GM12801 (cell line): ENCODE results near the gene FAM53A.

Source experiments
- TF ChIP-seq, protein P1 (sequence below): IDR thresholded peaks from one replicate; pipeline ENCODE4 v1.5.1; 2011; ENCODE audit warnings: control low read depth; ENCODE audit not compliant: insufficient read length; ENCODE audit errors: extremely low read depth

FAM53A gene

DNA sequence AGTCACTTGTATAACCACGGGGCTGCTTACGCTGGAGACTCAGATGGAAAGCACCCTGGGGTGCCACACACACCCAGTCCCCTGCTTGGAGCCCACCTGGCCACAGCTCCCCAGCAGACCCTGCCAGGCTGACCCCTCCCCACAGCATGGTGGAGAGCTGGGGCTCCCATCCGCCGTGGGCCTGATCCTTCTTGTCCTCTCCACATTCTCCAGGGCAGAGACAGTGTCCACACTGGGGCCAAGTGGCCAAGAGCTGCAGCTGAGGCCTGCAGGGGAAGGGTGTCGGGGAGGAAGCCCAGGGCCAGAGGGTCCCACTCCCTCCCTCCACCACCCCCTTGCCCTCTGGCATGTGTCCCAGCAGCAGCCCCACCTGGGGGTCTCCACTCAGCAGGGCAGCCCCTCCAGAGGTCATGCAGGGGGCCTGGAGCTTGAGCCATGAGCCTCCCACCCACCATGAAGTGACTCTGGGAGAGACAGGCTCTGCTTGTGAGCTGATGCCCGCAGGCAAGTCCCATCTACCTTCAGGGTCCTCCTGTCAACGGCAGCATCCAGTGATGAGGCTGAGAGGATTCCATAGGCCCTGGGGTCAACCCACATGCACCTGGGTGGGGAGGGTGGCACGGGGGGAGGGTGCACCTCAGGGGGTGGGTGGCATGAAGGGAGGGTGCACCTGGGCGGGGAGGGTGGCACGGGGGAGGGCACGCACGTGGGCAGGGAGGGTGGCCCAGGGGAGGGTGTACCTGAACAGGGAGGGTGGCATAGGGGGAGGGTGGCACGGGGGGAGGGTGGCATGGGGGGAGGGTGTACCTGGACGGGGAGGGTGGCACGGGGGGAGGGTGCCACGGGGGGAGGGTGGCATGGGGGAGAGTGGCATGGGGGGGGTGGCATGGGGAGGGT lies 56.4 kb downstream of the FAM53A start:
- TF ChIP-seq, protein P1, sequence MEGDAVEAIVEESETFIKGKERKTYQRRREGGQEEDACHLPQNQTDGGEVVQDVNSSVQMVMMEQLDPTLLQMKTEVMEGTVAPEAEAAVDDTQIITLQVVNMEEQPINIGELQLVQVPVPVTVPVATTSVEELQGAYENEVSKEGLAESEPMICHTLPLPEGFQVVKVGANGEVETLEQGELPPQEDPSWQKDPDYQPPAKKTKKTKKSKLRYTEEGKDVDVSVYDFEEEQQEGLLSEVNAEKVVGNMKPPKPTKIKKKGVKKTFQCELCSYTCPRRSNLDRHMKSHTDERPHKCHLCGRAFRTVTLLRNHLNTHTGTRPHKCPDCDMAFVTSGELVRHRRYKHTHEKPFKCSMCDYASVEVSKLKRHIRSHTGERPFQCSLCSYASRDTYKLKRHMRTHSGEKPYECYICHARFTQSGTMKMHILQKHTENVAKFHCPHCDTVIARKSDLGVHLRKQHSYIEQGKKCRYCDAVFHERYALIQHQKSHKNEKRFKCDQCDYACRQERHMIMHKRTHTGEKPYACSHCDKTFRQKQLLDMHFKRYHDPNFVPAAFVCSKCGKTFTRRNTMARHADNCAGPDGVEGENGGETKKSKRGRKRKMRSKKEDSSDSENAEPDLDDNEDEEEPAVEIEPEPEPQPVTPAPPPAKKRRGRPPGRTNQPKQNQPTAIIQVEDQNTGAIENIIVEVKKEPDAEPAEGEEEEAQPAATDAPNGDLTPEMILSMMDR = no peak

DNA sequence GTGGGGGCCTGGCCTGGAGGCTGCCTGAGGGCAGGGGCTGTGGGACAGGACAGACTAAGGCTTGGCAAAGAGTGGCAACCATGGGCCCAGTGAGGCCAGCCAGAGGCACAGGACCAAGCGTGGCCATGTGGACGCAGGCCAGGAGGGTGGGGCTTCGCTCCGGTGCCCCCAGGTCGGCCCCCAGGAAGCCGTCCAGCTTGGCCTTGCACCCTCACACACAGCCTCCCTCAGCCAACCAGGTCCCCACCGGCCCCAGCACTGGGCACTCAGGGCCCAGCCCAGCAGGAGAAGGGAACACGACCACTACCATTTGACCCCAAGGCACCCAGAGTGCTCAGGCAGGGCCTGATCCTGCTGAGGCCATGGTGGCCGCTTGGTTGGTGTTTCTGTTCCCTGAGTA lies 57.2 kb downstream of the FAM53A start:
- TF ChIP-seq, protein P1 = no peak

GRCh38 chr4:1626151-1626550 lies 58.0 kb downstream of the FAM53A start:
- TF ChIP-seq, protein P1 = no peak

- TF ChIP-seq, protein P1 = no peak
Observed at GRCh38 chr4:1625600-1626138, 58.4 kb downstream of the FAM53A start.

GRCh38 chr4:1624519-1624910 lies 59.6 kb downstream of the FAM53A start:
- TF ChIP-seq, protein P1 = no peak

DNA sequence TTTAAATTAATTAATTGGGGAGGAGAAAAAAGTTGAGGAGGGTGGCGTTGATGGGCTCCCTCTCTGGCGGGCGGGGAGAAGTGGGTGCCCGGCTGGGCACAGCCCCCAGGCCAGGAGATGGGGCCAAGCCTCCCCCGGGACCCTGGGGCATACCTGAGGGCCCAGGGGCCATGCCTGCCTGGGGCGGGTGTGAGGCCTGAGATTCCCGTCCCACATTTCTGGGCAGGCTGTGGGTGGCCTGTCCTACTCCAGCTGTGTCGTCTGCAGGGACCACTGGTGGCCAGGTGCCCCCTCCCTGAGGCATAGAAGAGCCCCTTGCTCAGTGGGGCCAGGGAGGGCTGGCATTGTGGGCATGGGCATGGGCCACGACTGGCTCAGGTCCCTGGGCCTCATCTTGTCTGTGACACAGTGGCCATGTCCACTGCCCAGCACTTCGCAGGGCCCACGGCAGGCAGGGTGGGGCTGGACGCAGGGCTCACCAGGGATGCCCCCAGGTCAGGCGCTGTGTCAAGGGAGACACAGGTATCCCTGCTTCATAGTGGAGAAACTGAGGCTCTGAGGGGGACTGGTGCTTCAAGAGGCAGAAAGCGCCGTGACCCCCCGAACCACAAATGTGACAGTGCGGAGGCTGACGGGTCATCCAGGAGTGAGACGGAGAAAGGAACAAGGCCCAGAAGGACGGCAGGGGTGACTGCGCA lies 60.1 kb downstream of the FAM53A start:
- TF ChIP-seq, protein P1 = no peak

GRCh38 chr4:1623400-1623799 lies 60.7 kb downstream of the FAM53A start:
- TF ChIP-seq, protein P1 = no peak
